Muscle of arm (tissue), 12 donors: ENCODE measurements around the gene CREB5. TPM values are rescaled to one million over a fixed set of nuclear protein-coding genes. Genes with fewer than 3 reads are reported as not detected.

Experiments used
- DNase-seq: peaks from one replicate; pipeline ENCODE4 v3.0.0-alpha.2; 2013
- polyA plus RNA-seq, 12 donors: library from polyadenylated mRNA; unstranded; fragments of 120-200 nt; gene quantifications; one replicate each; pipeline ENCODE4 v1.2.1, GENCODE V29; 2013; ENCODE audit not compliant: insufficient read length in 12 of 12

CREB5 gene
- polyA plus RNA-seq, 12 donors: 21.9 to 65.7 (median 34.2) TPM

DNA sequence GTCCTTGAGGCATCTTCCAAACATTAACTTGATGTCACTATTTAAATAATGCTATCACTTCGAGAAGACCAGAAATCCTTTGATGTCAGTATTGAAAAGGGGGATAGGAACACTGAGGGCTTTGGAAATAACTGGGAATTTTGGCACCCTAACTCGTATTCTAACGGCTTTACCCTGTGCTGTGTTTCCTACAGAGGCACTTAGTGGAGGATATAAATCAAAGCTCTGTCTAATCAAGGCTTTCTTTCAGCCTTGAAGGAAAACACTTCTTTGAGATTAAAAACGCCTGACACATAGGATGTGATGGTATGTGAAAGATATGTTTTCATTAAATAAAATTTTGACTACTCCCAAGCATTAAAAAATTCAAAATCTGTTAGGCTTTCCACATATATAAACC, 62.3 kb downstream of the CREB5 start:
- DNase-seq: peak; percentile 40

DNA sequence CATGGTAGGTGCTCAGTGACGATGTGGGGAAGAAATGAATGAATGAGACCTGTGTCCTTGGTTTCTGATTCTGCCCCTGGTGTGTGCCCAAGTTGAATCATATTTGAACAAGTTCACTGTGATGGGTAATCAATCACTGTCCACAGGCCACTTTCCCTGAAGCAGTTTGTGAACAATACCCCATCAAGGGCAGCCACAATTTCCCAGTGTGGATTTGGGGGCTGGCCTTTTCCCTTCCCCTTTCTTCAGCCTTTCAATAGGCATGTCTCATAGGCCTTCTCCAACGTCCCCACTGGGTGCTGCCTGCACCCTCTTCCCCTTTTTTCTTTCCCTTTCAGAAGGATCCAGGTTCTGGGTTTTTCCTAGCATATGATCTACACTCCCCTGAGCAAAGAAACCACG, 64.7 kb downstream of the CREB5 start:
- no peak for DNase-seq

DNA sequence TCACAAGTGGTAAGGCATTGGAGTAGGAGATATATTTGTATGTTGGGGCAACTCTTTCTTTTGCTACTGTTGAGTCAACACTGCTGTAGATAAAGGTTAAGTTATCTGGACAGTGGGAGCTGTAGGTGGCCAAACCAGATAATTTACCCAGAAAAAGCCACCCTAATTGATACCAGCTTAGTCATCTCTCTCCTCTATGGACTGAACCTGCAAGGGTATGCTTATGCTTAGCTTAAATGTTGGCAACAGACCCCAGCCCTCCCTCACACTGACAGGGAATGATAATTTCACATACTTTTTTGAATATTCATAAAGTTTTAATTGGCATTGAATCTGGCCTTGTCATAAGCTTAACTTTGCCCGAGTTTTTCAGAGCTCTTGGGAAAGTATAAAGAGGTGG, 66.3 kb downstream of the CREB5 start:
- DNase-seq: no peak

DNA sequence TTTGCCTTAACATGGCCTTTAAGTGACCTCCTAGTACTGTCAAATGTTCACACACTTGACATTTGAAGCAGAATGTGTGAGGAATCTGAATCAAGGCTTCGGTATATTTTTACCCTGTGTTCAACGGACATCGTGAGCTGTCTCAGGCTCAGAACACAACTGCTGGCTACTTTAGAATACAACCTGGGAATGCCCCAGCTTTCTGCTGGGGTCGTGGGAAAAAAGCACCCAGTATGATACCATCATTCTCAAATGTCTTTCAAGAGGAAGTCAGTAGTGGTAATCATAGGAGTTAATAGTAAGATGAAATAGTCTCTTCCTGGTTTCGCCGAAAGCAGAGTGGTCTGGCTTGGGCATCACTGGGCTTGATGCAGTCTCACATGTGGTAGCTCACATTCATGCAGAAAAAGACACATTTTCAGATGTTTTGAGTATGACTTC, 67.2 kb downstream of the CREB5 start:
- DNase-seq: no peak

DNA sequence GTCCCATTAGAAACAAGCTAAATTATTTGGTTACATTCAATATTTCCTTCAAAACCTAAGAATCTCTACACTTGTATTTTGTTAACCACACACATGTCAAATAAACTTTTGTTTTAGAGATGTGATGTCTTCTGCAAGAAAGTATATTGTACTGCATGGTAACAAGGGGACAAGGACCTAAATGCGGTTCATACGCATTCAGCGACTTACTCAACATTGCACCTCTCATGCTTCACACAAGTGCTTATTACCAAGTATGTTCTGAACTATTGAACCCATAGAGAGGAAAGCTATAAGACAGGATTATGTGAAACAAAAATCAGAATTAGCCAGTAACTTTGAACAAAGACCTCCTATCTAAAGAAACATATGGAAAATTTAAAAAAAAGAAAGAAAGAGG, 68.3 kb downstream of the CREB5 start:
- DNase-seq: no peak

DNA sequence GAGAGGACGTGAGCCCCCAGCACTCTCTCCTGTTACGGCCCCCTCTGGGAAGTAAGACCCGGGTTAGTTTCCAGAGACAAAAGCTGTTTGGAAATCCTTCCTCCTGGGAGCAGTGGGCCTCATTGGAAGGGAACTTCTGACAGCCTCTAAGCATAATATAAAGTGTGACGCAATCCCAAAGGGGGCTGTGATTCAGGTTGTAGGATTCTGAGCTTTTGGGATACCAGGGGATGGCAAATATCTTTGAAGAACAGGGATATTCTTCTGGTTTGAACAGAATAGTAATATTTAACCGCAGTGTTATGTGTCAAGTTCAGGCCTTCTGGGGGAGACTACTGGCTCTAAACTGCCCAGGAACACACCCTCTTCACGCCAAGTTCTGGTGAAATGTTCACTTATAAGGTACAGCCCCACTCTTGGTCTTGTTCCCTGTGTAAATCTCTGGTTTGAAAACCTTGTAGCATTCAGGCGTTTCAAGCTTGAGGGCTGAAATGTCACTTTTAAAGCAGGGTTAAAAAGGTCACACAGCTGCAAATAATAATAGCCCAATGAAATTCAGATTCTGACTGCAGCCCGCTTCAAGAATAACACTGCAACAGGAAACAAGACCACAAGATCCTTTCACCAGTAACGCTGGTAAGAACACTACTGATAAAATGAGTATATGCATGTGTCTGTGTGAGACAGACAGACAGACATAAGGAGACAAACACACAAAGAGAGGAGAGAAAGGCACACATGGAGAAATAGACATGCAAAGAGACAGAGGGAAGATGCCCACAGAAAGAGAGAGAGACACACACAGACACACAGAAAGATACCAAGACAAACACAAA, 69.0 kb downstream of the CREB5 start:
- peak; percentile 47 for DNase-seq

DNA sequence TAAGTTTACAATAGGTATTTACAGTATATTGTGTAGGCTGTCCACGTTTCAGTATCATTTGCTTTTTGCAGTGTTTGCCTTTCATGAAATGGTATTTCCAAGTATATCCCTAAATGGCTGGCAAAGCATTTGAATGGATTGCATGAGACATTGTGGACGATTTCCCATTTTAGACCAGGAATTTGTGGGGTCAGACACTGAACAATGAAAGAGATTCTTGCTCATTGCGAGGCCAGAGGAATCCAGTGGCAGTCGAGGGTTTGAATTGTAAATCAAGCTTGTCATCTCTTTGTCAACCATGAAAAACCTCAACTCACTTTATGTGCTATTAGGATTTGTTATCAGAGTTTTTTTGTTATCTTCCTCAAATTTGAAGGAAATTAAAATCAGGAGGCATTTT, 70.8 kb downstream of the CREB5 start:
- no peak for DNase-seq

DNA sequence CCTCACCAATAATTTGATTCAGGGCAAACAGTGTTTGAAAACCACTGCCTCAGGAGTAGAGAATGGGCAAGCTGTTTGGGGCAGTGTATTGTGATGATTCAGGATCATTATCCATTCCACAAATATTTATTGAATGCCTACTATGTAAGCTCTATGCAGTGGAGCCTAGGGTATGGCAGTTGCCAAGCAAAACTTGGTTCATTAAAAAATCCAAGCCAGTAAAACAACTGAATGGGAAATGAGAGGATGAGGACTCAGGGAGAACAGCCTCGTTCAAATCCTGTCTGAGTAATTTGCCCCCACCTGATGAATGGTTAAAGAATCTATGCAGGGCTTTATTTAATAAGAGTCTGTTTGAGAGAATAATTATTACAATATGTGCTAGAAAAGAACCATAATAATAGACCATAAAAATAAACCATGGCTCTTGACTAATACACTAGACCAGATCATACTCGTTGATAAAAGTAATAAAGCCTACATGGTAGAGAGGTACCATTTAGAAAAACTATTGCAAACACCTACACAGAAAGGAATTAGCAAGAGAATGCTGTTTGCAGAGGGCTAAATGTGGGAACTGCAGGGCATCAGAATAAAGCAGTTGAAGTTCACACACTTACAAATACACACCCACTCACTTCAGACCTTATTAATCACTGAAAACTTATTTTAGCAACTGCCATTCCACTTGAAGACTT, 71.7 kb downstream of the CREB5 start:
- no peak for DNase-seq

DNA sequence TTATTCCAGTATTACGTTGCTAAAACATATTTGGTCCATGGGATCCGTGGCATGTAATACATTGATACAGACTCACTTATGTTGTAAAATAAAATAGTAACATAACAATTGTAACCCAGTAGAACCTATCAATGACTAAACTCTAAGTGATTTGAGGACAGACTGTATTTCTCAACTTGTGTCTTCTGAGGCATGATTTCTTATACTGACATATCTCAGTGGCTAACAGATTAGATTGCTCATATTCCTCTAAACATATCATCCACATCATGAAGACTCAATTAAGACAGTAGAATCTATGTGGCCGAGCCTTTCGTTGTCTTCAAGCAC, 72.3 kb downstream of the CREB5 start:
- no peak for DNase-seq

DNA sequence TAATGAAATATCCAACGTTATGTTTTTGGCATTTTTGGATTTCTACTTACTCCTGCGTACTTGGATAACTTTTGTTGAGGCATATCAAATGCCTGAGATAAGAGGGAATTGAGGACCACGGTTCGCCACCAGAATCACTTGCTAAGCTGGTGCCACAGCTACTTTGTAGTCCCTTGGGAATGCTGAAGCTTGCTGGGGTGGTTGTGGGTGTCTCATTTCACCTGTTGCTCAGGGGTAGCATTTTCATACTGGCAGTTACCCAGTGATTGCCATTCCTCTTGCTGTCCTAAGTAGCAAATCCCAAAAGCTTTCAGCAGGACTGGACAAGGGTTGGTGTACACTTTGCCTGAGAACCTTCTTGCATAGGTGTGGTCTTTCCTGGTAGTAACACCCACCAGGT, 75.2 kb downstream of the CREB5 start:
- no peak for DNase-seq

DNA sequence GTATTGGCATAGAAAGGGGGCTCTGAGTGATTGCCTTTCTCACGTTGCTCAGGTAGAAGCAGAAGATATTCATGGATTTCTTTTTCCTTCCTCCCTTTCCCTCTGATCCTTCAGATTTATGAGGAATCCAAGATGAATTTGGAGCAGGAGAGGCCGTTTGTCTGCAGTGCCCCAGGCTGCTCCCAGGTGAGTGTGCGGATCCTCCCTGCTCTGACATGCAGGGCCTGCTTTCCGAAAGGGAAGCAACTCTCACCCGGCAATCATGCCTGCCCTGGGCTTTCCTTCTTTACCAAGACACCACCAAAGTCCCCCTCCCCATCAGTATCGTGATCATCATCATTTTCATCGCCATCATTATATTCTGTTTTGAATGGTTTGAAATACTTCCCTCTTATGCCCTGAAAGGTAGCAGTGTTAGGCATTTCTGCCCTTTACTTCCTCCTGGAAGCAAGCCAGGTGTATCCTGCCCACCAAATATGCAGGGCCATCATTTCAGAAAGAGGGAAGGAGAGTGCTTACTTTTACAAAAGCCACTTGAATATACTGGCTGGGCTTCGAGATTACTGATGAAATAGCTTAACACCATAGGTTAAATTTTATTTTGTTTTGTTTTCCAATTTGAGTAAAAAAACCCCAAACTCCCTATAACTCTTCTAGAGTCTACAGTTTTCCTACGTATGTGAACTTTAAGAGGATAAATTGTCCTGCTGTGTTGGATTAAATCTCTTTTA, 75.9 kb downstream of the CREB5 start:
- no peak for DNase-seq

DNA sequence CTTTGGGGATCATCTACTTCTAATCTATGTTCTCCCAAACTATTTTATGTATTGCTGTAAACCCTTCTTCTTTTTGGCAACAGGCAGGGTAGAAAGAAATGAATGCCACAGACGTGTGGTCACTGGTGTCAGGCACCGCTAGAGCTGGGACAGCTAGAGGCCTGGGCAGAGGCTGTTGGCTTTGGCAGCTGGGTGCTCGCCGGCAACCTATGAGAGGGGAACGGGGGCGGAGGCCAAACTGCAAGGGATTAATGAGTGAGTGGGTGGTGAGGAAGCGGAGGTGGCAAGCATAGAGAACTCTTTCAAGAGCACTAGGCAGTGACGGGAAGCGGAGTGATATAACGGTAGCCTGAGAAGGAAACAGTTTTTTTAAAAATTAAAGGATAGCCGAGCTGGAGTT, 78.5 kb downstream of the CREB5 start:
- no peak for DNase-seq

DNA sequence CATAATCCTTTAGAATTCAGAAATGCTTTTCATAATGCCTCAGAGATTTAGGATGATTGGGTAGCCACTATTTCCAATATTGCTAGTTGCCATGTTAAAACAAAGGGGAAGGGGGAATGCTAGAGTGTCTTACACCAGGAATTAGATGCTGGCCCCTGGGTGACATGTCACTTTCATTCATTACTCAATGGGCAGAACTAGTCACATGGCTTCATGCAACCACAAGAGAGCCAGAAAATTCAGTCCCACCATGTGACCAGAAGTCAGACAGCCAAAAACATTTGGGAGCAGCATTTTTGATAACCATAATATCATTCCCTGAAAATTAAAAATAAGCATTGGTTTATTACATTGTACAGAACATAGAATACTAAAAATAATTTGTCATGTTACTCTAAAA, 81.2 kb downstream of the CREB5 start:
- no peak for DNase-seq

DNA sequence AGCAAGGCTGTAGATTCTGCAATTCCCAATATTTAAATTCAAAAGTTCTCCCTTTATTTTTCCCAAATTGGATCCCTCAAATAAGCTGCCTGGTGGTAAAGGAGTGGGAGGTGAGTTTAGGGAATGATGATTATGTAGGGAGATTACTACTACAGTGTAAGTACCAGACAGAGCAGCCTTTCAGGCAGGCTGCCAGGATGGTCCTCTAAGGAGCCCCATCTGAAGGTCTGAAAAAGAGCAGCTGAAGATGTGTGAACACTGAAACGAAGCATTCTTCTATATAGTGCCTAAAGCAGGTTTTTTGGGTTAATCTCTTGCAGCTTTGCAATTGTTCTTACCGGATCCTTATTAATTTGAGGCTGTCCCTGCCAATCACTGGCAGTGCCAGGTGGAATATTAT, 84.7 kb downstream of the CREB5 start:
- DNase-seq: no peak

DNA sequence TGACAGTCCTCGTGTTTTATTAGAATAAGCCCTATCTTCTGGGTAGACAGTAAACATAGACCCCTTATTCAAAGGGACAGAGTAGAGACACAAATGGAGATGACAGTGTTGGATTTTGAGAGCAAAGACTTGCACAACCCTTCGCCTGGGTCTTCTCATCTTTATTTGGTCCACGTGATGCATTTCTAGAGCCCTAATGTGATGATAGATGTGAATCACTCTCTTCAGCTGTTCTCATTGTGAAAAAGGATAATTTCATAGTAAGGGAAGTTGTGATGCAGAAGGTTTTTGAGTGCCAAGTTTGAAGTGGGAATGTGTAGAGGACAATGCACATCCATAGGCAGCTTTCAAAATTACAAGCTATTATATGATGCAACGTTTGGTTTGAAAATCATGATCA, 86.3 kb downstream of the CREB5 start:
- DNase-seq: no peak

DNA sequence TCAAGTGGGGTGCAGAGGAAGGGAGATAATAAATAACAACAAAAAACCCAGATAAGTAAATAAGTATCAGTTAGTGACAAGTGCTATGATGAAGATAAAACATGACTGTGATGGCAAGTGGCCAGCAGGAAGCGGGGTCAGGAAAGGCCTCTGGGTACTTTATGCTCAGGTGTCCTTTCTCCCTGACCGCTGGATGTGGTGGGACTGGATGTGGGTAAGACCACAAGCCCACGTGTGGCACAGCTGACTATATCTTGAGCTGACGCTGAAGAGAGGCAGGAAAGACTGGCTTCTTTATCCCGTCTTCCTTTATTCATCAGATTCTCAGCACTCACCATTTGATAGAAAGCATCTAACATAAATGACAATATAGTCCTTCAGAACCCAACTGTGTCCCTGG, 87.8 kb downstream of the CREB5 start:
- no peak for DNase-seq

DNA sequence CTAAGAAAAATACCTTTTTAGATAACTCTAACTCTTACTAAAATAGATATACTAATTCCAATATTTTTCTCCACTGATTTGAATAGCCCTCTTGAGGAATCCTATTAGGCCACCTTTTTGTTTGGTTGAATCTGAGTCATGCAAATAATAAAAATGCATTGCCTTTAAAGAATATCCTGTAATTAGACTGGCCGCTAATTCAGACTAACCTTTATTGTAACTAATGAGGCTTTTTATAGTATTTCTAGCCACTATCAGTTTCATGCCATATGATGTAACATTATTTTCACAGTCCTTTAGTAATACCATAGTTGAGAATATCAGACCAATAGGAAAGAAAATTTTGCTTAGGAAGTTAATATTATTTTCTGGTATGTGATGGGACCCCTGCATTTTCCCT, 90.1 kb downstream of the CREB5 start:
- DNase-seq: no peak

DNA sequence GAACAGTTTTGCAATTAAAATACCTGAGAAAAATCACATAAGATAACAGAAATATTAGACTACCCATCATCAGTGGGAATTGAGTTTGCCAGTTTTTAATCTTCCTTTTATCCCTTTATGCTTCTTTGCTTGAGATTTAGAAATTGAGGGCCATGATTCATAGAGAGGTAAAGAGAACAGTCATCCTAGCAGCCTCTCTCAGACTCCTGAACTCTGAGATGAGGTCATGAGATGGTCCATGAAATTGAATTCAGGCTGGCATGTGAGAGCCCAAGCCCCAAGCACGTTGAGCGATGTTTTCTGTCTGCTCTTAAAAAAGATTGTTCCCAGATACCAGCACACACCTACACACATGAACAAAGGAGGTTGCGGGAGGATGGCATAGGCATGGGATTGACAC, 91.1 kb downstream of the CREB5 start:
- DNase-seq: no peak

DNA sequence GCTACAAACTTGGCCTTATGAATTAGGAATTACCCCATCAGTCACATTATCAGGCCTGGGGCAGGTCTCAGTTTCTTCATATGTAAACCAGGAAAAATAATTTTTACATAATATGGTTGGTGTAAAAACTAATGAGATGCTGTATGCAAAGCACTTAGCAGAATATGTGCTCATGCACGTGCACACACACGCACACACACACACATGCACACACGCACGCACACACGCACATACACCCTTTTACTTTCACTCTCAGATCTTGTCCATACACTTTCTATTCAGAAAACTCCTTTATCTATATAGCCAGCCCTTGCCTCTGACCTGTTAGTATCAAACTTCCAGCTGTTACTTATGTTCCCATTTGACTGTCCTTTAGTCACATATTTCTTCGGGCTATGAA, 92.7 kb downstream of the CREB5 start:
- DNase-seq: no peak

DNA sequence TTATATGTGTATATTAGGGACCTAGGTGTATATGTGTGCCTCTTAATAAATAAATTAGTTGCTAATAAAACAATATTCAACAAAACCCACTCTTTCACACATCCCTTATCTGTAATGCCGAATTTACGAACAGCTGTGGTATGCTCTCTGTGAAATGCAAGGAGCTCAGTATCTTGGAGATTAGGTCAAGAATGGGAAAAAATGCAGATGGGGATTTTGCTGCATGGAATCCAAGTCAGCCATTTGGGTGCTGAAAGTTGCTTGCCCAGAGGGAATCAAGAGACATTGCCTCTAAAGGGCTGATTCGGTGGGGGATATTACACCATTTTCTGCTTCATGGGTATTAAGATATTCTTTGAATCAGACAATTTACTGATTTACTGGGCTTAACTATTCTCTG, 93.5 kb downstream of the CREB5 start:
- DNase-seq: no peak

DNA sequence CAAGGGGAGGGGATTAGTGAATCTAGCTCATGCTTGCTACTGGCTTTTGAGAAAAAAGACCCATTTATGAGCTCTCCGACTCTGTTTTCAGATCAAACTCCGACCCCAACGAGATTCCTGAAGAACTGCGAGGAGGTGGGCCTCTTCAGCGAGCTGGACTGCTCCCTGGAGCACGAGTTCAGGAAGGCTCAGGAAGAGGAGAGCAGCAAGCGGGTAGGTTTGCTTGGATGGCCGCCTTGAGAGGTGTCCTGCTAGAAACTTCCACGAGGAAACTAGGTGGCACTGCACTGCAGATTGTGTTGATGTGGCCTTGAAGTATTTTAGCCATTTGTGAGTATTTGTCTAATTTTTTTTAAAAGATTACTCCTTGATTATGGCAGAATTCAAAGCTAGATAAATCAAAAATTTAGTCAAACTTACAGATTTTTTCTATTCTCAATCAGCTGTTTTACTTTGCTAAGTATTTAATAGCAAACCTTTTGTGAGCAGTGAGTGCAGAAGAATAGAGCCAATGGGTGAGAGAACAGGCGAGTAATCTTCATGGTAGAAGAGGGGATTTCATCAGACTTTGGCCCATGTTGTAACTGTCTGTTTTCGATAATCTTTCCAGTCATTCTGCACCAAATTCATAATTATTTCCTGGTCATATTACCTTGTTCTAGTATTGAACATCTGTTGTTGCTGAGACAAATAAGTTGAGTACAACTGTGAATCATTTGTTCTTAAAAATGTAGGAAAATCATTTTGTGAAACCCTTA, 95.4 kb downstream of the CREB5 start:
- DNase-seq: no peak
